SK-N-SH treated with all-trans-retinoic acid at 6 μM for 48 hours (cell line): Measurements from ENCODE around the gene ASB7.
A peak's percentile ranks its signal among the peaks of the same experiment; 100 is the strongest.

Source experiments
- ATAC-seq: fragments of 200-7000 bp; cut with Tn5 transposase; 3 replicates; pipeline ENCODE4 v1.9.1; 2020; ENCODE audit warnings: mild to moderate bottlenecking, moderate library complexity
- ARNTL ChIP-seq: fragments of 450-650 bp; formaldehyde crosslinking; IDR thresholded peaks from 2 replicates; pipeline ENCODE4 v1.5.0; 2020; ENCODE audit warnings: low read depth, mild to moderate bottlenecking, moderate library complexity, borderline replicate concordance
- BACH2 ChIP-seq: fragments of 250-450 bp; sonication (Bioruptor Pico); IDR thresholded peaks from 2 replicates; pipeline ENCODE4 v1.9.0; 2021; ENCODE audit warnings: mild to moderate bottlenecking, borderline replicate concordance
- CSDC2 ChIP-seq: fragments of 250-450 bp; sonication (Bioruptor Pico); IDR thresholded peaks from 2 replicates; pipeline ENCODE4 v1.5.0; 2020; ENCODE audit warnings: mild to moderate bottlenecking, moderate library complexity
- ESRRG ChIP-seq: fragments of 250-450 bp; sonication (Bioruptor Pico); IDR thresholded peaks from 2 replicates; pipeline ENCODE4 v1.6.1; 2021; ENCODE audit warnings: mild to moderate bottlenecking
- GLIS3 ChIP-seq: fragments of 250-450 bp; sonication (Bioruptor Pico); IDR thresholded peaks from 2 replicates; pipeline ENCODE4 v1.5.0; 2020; ENCODE audit warnings: mild to moderate bottlenecking, moderate library complexity
- ISL1 ChIP-seq: fragments of 250-450 bp; sonication (Bioruptor Pico); IDR thresholded peaks from 2 replicates; pipeline ENCODE4 v2.1.2; 2022; ENCODE audit warnings: mild to moderate bottlenecking, moderate library complexity
- OSR1 ChIP-seq: fragments of 250-450 bp; sonication (Bioruptor Pico); IDR thresholded peaks from 2 replicates; pipeline ENCODE4 v1.8.0; 2022; ENCODE audit warnings: moderate library complexity, mild to moderate bottlenecking, inconsistent platforms
- PPARA ChIP-seq: fragments of 250-450 bp; sonication (Bioruptor Pico); IDR thresholded peaks from 2 replicates; pipeline ENCODE4 v1.5.0; 2020; ENCODE audit warnings: mild to moderate bottlenecking, borderline replicate concordance
- RARB ChIP-seq: fragments of 250-450 bp; sonication (Bioruptor Pico); IDR thresholded peaks from 2 replicates; pipeline ENCODE4 v1.8.0; 2021; ENCODE audit warnings: mild to moderate bottlenecking, moderate library complexity
- SNAI2 ChIP-seq: fragments of 250-450 bp; sonication (Bioruptor Pico); IDR thresholded peaks from 2 replicates; pipeline ENCODE4 v1.5.0; 2020; ENCODE audit warnings: mild to moderate bottlenecking, moderate library complexity
- TCF4 ChIP-seq: fragments of 250-450 bp; sonication (Bioruptor Pico); IDR thresholded peaks from 2 replicates; pipeline ENCODE4 v1.8.0; 2021; ENCODE audit warnings: mild to moderate bottlenecking, moderate library complexity, borderline replicate concordance
- TOX ChIP-seq: fragments of 250-450 bp; sonication (Bioruptor Pico); IDR thresholded peaks from 2 replicates; pipeline ENCODE4 v1.8.0; 2021; ENCODE audit warnings: mild to moderate bottlenecking, moderate library complexity, borderline replicate concordance
- ZC3H10 ChIP-seq: fragments of 250-450 bp; sonication (Bioruptor Pico); IDR thresholded peaks from 2 replicates; pipeline ENCODE4 v1.5.1; 2021; ENCODE audit warnings: mild to moderate bottlenecking, moderate library complexity
- ZFP3 ChIP-seq: fragments of 250-450 bp; sonication (Bioruptor Pico); IDR thresholded peaks from 2 replicates; pipeline ENCODE4 v1.5.0; 2020; ENCODE audit warnings: mild to moderate bottlenecking, moderate library complexity
- ZFP30 ChIP-seq: fragments of 450-650 bp; formaldehyde crosslinking; IDR thresholded peaks from 2 replicates; pipeline ENCODE4 v1.5.0; 2022; ENCODE audit warnings: mild to moderate bottlenecking, moderate library complexity
- ZNF565 ChIP-seq: fragments of 450-650 bp; formaldehyde crosslinking; conservative IDR thresholded peaks from 2 replicates; pipeline ENCODE4 v1.5.0; 2020; ENCODE audit warnings: low read depth, mild to moderate bottlenecking, moderate library complexity
- ZNF70 ChIP-seq: fragments of 450-650 bp; formaldehyde crosslinking; IDR thresholded peaks from 2 replicates; pipeline ENCODE4 v1.5.0; 2020; ENCODE audit warnings: mild to moderate bottlenecking, moderate library complexity
- ZNF8 ChIP-seq: fragments of 450-650 bp; formaldehyde crosslinking; IDR thresholded peaks from 2 replicates; pipeline ENCODE4 v1.5.0; 2020; ENCODE audit warnings: mild to moderate bottlenecking, moderate library complexity
- TF ChIP-seq, protein P1 (sequence below): fragments of 250-450 bp; sonication (Bioruptor Pico); IDR thresholded peaks from 2 replicates; pipeline ENCODE4 v1.5.0; 2020; ENCODE audit warnings: mild to moderate bottlenecking, moderate library complexity
- TF ChIP-seq, protein P2 (sequence below): fragments of 250-450 bp; sonication (Bioruptor Pico); IDR thresholded peaks from 2 replicates; pipeline ENCODE4 v1.5.1; 2021; ENCODE audit warnings: mild to moderate bottlenecking, moderate library complexity
- TF ChIP-seq, protein P3 (sequence below): fragments of 250-450 bp; sonication (Bioruptor Pico); IDR thresholded peaks from 2 replicates; pipeline ENCODE4 v1.8.0; 2021; ENCODE audit warnings: low read depth, mild to moderate bottlenecking, moderate library complexity, borderline replicate concordance
- TF ChIP-seq, protein P4 (sequence below): fragments of 250-450 bp; sonication (Bioruptor Pico); IDR thresholded peaks from 2 replicates; pipeline ENCODE4 v1.5.1; 2020; ENCODE audit warnings: low read depth, mild to moderate bottlenecking, moderate library complexity
- TF ChIP-seq, protein P5 (sequence below): fragments of 250-450 bp; sonication (Bioruptor Pico); IDR thresholded peaks from 2 replicates; pipeline ENCODE4 v1.8.0; 2020; ENCODE audit warnings: mild to moderate bottlenecking, moderate library complexity, borderline replicate concordance

The ASB7 gene

DNA sequence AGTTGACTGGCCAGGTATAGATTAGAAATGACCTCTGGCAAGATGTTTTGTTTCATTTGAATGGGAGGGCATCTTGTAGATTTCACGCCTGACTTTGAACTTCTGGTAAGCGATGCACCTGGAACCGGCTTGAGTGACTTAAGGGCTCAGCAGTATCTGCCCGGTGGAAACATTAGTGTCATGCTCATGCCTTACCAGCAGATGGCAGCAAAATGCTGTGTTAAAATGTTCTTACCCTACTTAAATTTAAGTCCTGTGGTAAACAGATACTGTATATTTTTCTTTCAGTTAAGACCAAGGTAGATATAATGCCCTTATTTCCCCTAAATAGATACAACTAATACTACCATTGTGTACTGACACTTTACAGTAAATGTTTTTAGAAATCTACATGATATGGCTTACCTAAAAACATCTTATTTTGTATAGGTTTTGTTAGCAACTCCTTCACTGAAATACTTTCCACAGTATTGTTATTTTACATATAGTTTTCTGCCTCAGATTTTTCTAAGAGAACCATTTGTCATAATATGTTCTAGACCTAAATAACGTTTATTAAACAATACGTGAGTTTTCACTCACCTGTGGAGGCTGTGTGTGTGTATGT is 25.5 kb downstream of the ASB7 start:
- TF ChIP-seq ESRRG (no peak), GLIS3 (CRISPR knock-in tag) (no peak), CSDC2 (CRISPR knock-in tag) (no peak), ZC3H10 (CRISPR knock-in tag) (no peak), ZNF8 (no peak), ZFP30 (CRISPR knock-in tag) (no peak), TOX (CRISPR knock-in tag) (no peak), TCF4 (CRISPR knock-in tag) (no peak), ZNF565 (CRISPR knock-in tag) (no peak), ZNF70 (CRISPR knock-in tag) (no peak), RARB (no peak), PPARA (CRISPR knock-in tag) (no peak), SNAI2 (CRISPR knock-in tag) (no peak), OSR1 (CRISPR knock-in tag) (no peak), ISL1 (CRISPR knock-in tag) (no peak), BACH2 (CRISPR knock-in tag) (no peak)
- TF ChIP-seq, protein P1, sequence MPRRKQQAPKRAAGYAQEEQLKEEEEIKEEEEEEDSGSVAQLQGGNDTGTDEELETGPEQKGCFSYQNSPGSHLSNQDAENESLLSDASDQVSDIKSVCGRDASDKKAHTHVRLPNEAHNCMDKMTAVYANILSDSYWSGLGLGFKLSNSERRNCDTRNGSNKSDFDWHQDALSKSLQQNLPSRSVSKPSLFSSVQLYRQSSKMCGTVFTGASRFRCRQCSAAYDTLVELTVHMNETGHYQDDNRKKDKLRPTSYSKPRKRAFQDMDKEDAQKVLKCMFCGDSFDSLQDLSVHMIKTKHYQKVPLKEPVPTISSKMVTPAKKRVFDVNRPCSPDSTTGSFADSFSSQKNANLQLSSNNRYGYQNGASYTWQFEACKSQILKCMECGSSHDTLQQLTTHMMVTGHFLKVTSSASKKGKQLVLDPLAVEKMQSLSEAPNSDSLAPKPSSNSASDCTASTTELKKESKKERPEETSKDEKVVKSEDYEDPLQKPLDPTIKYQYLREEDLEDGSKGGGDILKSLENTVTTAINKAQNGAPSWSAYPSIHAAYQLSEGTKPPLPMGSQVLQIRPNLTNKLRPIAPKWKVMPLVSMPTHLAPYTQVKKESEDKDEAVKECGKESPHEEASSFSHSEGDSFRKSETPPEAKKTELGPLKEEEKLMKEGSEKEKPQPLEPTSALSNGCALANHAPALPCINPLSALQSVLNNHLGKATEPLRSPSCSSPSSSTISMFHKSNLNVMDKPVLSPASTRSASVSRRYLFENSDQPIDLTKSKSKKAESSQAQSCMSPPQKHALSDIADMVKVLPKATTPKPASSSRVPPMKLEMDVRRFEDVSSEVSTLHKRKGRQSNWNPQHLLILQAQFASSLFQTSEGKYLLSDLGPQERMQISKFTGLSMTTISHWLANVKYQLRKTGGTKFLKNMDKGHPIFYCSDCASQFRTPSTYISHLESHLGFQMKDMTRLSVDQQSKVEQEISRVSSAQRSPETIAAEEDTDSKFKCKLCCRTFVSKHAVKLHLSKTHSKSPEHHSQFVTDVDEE (CRISPR knock-in tag): no peak
- TF ChIP-seq, protein P2, sequence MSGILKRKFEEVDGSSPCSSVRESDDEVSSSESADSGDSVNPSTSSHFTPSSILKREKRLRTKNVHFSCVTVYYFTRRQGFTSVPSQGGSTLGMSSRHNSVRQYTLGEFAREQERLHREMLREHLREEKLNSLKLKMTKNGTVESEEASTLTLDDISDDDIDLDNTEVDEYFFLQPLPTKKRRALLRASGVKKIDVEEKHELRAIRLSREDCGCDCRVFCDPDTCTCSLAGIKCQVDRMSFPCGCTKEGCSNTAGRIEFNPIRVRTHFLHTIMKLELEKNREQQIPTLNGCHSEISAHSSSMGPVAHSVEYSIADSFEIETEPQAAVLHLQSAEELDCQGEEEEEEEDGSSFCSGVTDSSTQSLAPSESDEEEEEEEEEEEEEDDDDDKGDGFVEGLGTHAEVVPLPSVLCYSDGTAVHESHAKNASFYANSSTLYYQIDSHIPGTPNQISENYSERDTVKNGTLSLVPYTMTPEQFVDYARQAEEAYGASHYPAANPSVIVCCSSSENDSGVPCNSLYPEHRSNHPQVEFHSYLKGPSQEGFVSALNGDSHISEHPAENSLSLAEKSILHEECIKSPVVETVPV (CRISPR knock-in tag): no peak
- TF ChIP-seq, protein P3, sequence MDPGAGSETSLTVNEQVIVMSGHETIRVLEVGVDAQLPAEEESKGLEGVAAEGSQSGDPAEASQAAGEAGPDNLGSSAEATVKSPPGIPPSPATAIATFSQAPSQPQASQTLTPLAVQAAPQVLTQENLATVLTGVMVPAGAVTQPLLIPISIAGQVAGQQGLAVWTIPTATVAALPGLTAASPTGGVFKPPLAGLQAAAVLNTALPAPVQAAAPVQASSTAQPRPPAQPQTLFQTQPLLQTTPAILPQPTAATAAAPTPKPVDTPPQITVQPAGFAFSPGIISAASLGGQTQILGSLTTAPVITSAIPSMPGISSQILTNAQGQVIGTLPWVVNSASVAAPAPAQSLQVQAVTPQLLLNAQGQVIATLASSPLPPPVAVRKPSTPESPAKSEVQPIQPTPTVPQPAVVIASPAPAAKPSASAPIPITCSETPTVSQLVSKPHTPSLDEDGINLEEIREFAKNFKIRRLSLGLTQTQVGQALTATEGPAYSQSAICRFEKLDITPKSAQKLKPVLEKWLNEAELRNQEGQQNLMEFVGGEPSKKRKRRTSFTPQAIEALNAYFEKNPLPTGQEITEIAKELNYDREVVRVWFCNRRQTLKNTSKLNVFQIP: no peak
- TF ChIP-seq, protein P4, sequence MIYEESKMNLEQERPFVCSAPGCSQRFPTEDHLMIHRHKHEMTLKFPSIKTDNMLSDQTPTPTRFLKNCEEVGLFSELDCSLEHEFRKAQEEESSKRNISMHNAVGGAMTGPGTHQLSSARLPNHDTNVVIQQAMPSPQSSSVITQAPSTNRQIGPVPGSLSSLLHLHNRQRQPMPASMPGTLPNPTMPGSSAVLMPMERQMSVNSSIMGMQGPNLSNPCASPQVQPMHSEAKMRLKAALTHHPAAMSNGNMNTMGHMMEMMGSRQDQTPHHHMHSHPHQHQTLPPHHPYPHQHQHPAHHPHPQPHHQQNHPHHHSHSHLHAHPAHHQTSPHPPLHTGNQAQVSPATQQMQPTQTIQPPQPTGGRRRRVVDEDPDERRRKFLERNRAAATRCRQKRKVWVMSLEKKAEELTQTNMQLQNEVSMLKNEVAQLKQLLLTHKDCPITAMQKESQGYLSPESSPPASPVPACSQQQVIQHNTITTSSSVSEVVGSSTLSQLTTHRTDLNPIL (CRISPR knock-in tag): no peak
- peak; percentile 93 for ATAC-seq

DNA sequence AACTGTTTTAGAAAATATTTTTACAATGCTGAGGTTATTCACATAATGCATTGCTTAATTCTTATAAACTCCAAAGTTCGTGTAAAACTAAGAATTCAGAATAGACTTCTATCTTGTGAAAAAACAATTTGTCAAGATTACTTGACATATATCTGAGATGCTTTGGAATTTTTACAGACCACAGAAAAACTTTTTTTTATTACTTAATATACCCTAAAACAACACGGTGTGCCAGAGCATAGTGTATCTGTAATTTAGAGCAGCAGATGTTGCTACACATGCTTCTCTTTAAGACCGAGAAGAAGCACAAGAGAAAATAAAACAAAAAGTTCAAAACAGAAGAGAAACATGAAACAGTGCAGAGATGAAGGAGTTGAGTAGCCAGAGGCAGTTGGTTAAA is 26.4 kb downstream of the ASB7 start:
- TF ChIP-seq CSDC2 (CRISPR knock-in tag): no peak
- TF ChIP-seq ZFP3 (CRISPR knock-in tag): no peak
- TF ChIP-seq, protein P5, sequence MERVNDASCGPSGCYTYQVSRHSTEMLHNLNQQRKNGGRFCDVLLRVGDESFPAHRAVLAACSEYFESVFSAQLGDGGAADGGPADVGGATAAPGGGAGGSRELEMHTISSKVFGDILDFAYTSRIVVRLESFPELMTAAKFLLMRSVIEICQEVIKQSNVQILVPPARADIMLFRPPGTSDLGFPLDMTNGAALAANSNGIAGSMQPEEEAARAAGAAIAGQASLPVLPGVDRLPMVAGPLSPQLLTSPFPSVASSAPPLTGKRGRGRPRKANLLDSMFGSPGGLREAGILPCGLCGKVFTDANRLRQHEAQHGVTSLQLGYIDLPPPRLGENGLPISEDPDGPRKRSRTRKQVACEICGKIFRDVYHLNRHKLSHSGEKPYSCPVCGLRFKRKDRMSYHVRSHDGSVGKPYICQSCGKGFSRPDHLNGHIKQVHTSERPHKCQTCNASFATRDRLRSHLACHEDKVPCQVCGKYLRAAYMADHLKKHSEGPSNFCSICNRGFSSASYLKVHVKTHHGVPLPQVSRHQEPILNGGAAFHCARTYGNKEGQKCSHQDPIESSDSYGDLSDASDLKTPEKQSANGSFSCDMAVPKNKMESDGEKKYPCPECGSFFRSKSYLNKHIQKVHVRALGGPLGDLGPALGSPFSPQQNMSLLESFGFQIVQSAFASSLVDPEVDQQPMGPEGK (CRISPR knock-in tag): no peak
- TF ChIP-seq, protein P2 (CRISPR knock-in tag): no peak
- TF ChIP-seq ZFP30 (CRISPR knock-in tag): no peak
- TF ChIP-seq ZC3H10 (CRISPR knock-in tag): no peak
- no peak for TF ChIP-seq ESRRG
- TF ChIP-seq ARNTL (CRISPR knock-in tag): no peak
- TF ChIP-seq PPARA (CRISPR knock-in tag): no peak
- no peak for TF ChIP-seq ISL1 (CRISPR knock-in tag)
- TF ChIP-seq, protein P3: no peak
- no peak for TF ChIP-seq OSR1 (CRISPR knock-in tag)
- no peak for TF ChIP-seq GLIS3 (CRISPR knock-in tag)
- no peak; the same call in 1 of the 2 replicates for TF ChIP-seq ZNF70 (CRISPR knock-in tag)
- TF ChIP-seq, protein P1 (CRISPR knock-in tag): no peak
- ATAC-seq: no peak
